Measurements from ENCODE around the gene IWS1.

IWS1 gene

GRCh38 chr2:127486247-127487058, 39.8 kb downstream of the IWS1 start:
- DNase-seq, result no peak

- DNase-seq, result no peak
Observed at GRCh38 chr2:127485694-127486071, 40.6 kb downstream of the IWS1 start.

- no peak for DNase-seq
Observed at GRCh38 chr2:127485051-127485693, 41.1 kb downstream of the IWS1 start.

- DNase-seq, result no peak
Observed at GRCh38 chr2:127482031-127482430, 44.3 kb downstream of the IWS1 start.

GRCh38 chr2:127479866-127480743, 46.2 kb downstream of the IWS1 start:
- DNase-seq, result no peak

- DNase-seq, result no peak
Observed at GRCh38 chr2:127479219-127479825, 47.0 kb downstream of the IWS1 start.

GRCh38 chr2:127475788-127476187, 50.5 kb downstream of the IWS1 start:
- no peak for DNase-seq

- DNase-seq, result no peak
Observed at GRCh38 chr2:127472268-127472667, 54.0 kb downstream of the IWS1 start.

- no peak for DNase-seq
Observed at GRCh38 chr2:127471286-127471988, 54.9 kb downstream of the IWS1 start.

GRCh38 chr2:127469974-127470373, 56.3 kb downstream of the IWS1 start:
- no peak for DNase-seq

GRCh38 chr2:127469051-127469450, 57.2 kb downstream of the IWS1 start:
- no peak for DNase-seq

- DNase-seq, result no peak
Observed at GRCh38 chr2:127465258-127465657, 61.0 kb downstream of the IWS1 start.

- DNase-seq, result no peak
Observed at GRCh38 chr2:127464470-127465257, 61.6 kb downstream of the IWS1 start.

GRCh38 chr2:127463155-127463991, 62.9 kb downstream of the IWS1 start:
- no peak for DNase-seq

- no peak for DNase-seq
Observed at GRCh38 chr2:127462461-127462860, 63.8 kb downstream of the IWS1 start.

- no peak for DNase-seq
Observed at GRCh38 chr2:127456960-127457359, 69.3 kb downstream of the IWS1 start.

- no peak for DNase-seq
Observed at GRCh38 chr2:127455566-127456493, 70.5 kb downstream of the IWS1 start.

- DNase-seq, result no peak
Observed at GRCh38 chr2:127454595-127455565, 71.4 kb downstream of the IWS1 start.

All from activated CD8-positive, alpha-beta memory T cell treated with anti-CD3 and anti-CD28 coated beads, Interleukin-2, amount 50 U/mL, for 4 hours (primary cell).